GM12878 (cell line): Measurements from ENCODE around the gene YPEL4. TPM values are rescaled to one million over a fixed set of nuclear protein-coding genes. Genes with fewer than 3 reads are reported as not detected.
A peak's percentile ranks its signal among the peaks of the same experiment; 100 is the strongest.

Source experiments
- ATF7 ChIP-seq: fragments of 450-650 bp; IDR thresholded peaks from 2 replicates; pipeline ENCODE4 v1.6.1; 2016; ENCODE audit warnings: low read depth, mild to moderate bottlenecking
- IKZF2 ChIP-seq, 2 experiments: fragments of 450-650 bp; IDR thresholded peaks; 2 replicates each; pipeline ENCODE4 v1.6.1; 2017; ENCODE audit warnings: mild to moderate bottlenecking in 2 of 2, moderate library complexity in 2 of 2
- JUND ChIP-seq: IDR thresholded peaks from 2 replicates; pipeline ENCODE4 v1.6.1; 2012; ENCODE audit warnings: low read depth, mild to moderate bottlenecking, low read length, improper control_type of control experiment, moderate library complexity
- MTA2 ChIP-seq: fragments of 450-650 bp; IDR thresholded peaks from 2 replicates; pipeline ENCODE4 v1.6.1; 2016; ENCODE audit warnings: low read depth, mild to moderate bottlenecking, moderate library complexity
- MXI1 ChIP-seq: fragments of 150-350 bp; IDR thresholded peaks from 2 replicates; pipeline ENCODE4 v1.6.1; 2011; ENCODE audit warnings: low read depth, mild to moderate bottlenecking, inconsistent platforms, low read length, improper control_type of control experiment
- PKNOX1 ChIP-seq: fragments of 450-650 bp; IDR thresholded peaks from 2 replicates; pipeline ENCODE4 v1.6.1; 2016; ENCODE audit warnings: mild to moderate bottlenecking
- RELB ChIP-seq: fragments of 450-650 bp; IDR thresholded peaks from 2 replicates; pipeline ENCODE4 v1.6.1; 2017; ENCODE audit warnings: low read depth, mild to moderate bottlenecking, moderate library complexity
- STAT3 ChIP-seq: IDR thresholded peaks from 2 replicates; pipeline ENCODE4 v1.6.1; 2011; ENCODE audit warnings: low read depth, low read length, improper control_type of control experiment
- polyA plus RNA-seq, 11 experiments: library from polyadenylated mRNA; depleted of rRNA in 4 of 11; unstranded in 6 of 11; stranded (reverse) in 5 of 11; fragments of >200 nt; fragmentation: Nextera tagmentation in 4 of 11; fragmentation: Illumina TruSeq in 1 of 11; extraction: Ambion mirVana in 4 of 11; extraction: Trizol in 1 of 11; gene quantifications; 1 replicate in 1 of 11; 2 replicates in 10 of 11; pipeline versions ENCODE4 v1.2.1 to v1.2.3, GENCODE V29; 2011 to 2016; ENCODE audit warnings: inconsistent platforms in 2 of 11, missing spikeins in 2 of 11, low read depth in 1 of 11
- total RNA-seq, 4 experiments: library from RNA; depleted of rRNA in 3 of 4; stranded (reverse); fragments of >200 nt in 3 of 4; fragmentation: Illumina TruSeq in 1 of 4; extraction: Trizol in 1 of 4; gene quantifications; 2 replicates each; pipeline versions ENCODE4 v1.2.1 to v1.2.3, GENCODE V29; 2013 to 2021

YPEL4 gene
- total and polyA plus RNA-seq, 10 of the 15 experiments (the other 5 are each of a cell fraction or from before 2014, with no cell fraction given): 0.07 to 0.50 (median 0.13) TPM; not detected in 5

GRCh38 chr11:57648801-57649735, 644 bp downstream of the YPEL4 start (continued):
- TF ChIP-seq IKZF2 (IDR thresholded peaks at IDR 0.05): peak in 1 of 2 experiments; percentile 15; a peak in 2 of 4 replicates
- TF ChIP-seq JUND: peak; percentile 59; the same call in 1 of the 2 replicates
- TF ChIP-seq MXI1: peak; percentile 74; the same call in 1 of the 2 replicates
- peak; percentile 34; the same call in 1 of the 2 replicates for TF ChIP-seq MTA2
- peak; percentile 58; the same call in 1 of the 2 replicates for TF ChIP-seq RELB
- TF ChIP-seq PKNOX1: peak; percentile 29; the same call in 1 of the 2 replicates
- TF ChIP-seq STAT3: no peak
- TF ChIP-seq ATF7: peak; percentile 93
